Adrenal gland (tissue), 12 donors: ENCODE measurements around the gene EVI5L. TPM values are rescaled to one million over a fixed set of nuclear protein-coding genes. Genes with fewer than 3 reads are reported as not detected.

Source experiments
- DNase-seq, 7 donors: peaks; one replicate each; pipeline ENCODE4 v3.0.0-alpha.2; 2019 to 2020
- H3K27ac ChIP-seq, 5 donors: fragments of 200-600 bp; sonication (generic) in 4 of 5; 1 replicate in 3 of 5; 2 replicates in 2 of 5; pipeline versions ENCODE4 v1.5.1 to v1.8.0; 2016 to 2020; ENCODE audit warnings: mild to moderate bottlenecking in 1 of 5
- H3K27me3 ChIP-seq: fragments of 200-600 bp; 2 replicates; pipeline ENCODE4 v1.8.0; 2021
- H3K36me3 ChIP-seq, 2 donors: fragments of 200-600 bp; replicated peaks in 1 of 2; 1 replicate in 1 of 2; 2 replicates in 1 of 2; pipeline versions ENCODE4 v1.5.1 to v1.8.0; 2018 to 2022
- H3K4me1 ChIP-seq, 2 donors: fragments of 200-600 bp; replicated peaks in 1 of 2; 1 replicate in 1 of 2; 2 replicates in 1 of 2; pipeline versions ENCODE4 v1.5.1 to v1.8.0; 2018 to 2021
- H3K4me3 ChIP-seq, 4 donors: fragments of 200-600 bp; sonication (generic) in 3 of 4; one replicate each; pipeline ENCODE4 v1.5.1; 2016 to 2018
- H3K9me3 ChIP-seq, 3 donors: fragments of 200-600 bp; sonication (generic) in 1 of 3; replicated peaks in 1 of 3; 1 replicate in 2 of 3; 2 replicates in 1 of 3; pipeline versions ENCODE4 v1.5.1 to v1.8.0; 2016 to 2021
- CTCF ChIP-seq, 6 experiments: fragments of 450-650 bp in 4 of 6; fragments of 200-600 bp in 2 of 6; sonication (generic) in 1 of 6; IDR thresholded peaks; 1 replicate in 5 of 6; 2 replicates in 1 of 6; pipeline versions ENCODE4 v1.5.1 to v1.8.0; 2016 to 2021; ENCODE audit warnings: antibody characterized with exemption in 6 of 6, mild to moderate bottlenecking in 2 of 6, moderate library complexity in 1 of 6
- POLR2A ChIP-seq, 2 donors: fragments of 450-650 bp; IDR thresholded peaks; one replicate each; pipeline ENCODE4 v1.6.1; 2017; ENCODE audit warnings: antibody characterized with exemption in 2 of 2, mild to moderate bottlenecking in 2 of 2, moderate library complexity in 1 of 2
- WGBS, 4 donors: extraction: QIAGEN DNeasy Blood & Tissue Kit in 2 of 4; methylation state at CpG; one replicate each; pipeline versions ENCODE4 v1.1.5 to v1.1.7; 2013 to 2017; 5-methylcytosine and 5-hydroxymethylcytosine counted together
- intact Hi-C, 2 donors: fragments of 100-400 bp; cut with DNase I; formaldehyde crosslinking; loops; one replicate each; pipeline versions ENCODE4 v1.14.1 to v1.15.0; 2022 to 2023
- polyA plus RNA-seq, 3 donors: library from polyadenylated mRNA; stranded (reverse); fragments of 200-250 nt in 2 of 3; fragments of 350-450 nt in 1 of 3; fragmentation: Illumina TruSeq in 1 of 3; extraction: RNeasy Lipid Tissue Mini Kit (QIAGEN cat#74804) in 1 of 3; gene quantifications; one replicate each; pipeline ENCODE4 v1.2.3, GENCODE V29; 2013 to 2014
- total RNA-seq, 9 donors: library from RNA; depleted of rRNA in 4 of 9; stranded (reverse); fragments of >200 nt in 4 of 9; fragments of 120-200 nt in 1 of 9; fragmentation: NEBNext Ultra II Directional in 1 of 9; extraction: Animal tissue kit (Norgen Biotek cat#: 25700) in 1 of 9; gene quantifications; one replicate each; pipeline versions ENCODE4 v1.1.0 to v1.2.4, GENCODE V29; 2013 to 2023
- donor health status: healthy with polysubstance abuse.
- donor health status: Bipolar disorder and iron deficiency.
- donor health status: DM: yes; HTN: yes; CAD: no.
- donor health status: DM: no; HTN: no; CAD: no.
- donor health status: DM: no; HTN: no; CAD: no.
- donor health status: DM: yes; HTN: yes; CAD: no.

Gene EVI5L
- total and polyA plus RNA-seq, 12 donors: 8.8 to 22.2 (median 20.5) TPM

GRCh38 chr19:7806234-7806633, 23.8 kb upstream of the EVI5L start:
- Histone ChIP-seq H3K27me3 (no peaks in the 10 kb centered on the region), H3K4me3 (no peak overlapping the region), H3K36me3 (no peaks in the 10 kb centered on the region), H3K9me3 (no peaks in the 10 kb centered on the region), H3K27ac (no peak overlapping the region), H3K4me1 (no peaks in the 10 kb centered on the region)
- intact Hi-C loops: no loop called here
- DNase-seq: no peak
- WGBS, 4 donors: 51 to 67% (median 60%) methylated on average over 3 of the region's 3 CpGs
- TF ChIP-seq POLR2A (IDR thresholded peaks at IDR 0.05): no peak
- no peak for TF ChIP-seq CTCF (IDR thresholded peaks at IDR 0.05)

GRCh38 chr19:7806876-7807275, 23.1 kb upstream of the EVI5L start:
- Histone ChIP-seq H3K4me3 (no peak overlapping the region), H3K4me1 (no peaks in the 10 kb centered on the region), H3K27me3 (no peaks in the 10 kb centered on the region), H3K27ac (no peak overlapping the region), H3K9me3 (no peaks in the 10 kb centered on the region), H3K36me3 (no peaks in the 10 kb centered on the region)
- no peak for DNase-seq
- WGBS, 4 donors: 73 to 83% (median 78%) methylated on average over 4 to 9 of the region's 9 CpGs
- intact Hi-C loops: no loop called here
- TF ChIP-seq POLR2A (IDR thresholded peaks at IDR 0.05): no peak
- no peak for TF ChIP-seq CTCF (IDR thresholded peaks at IDR 0.05)

- TF ChIP-seq CTCF (IDR thresholded peaks at IDR 0.05) (no peak), POLR2A (IDR thresholded peaks at IDR 0.05) (no peak)
- Histone ChIP-seq H3K27ac (no peak overlapping the region), H3K9me3 (no peaks in the 10 kb centered on the region), H3K4me1 (no peaks in the 10 kb centered on the region), H3K36me3 (no peaks in the 10 kb centered on the region), H3K27me3 (no peaks in the 10 kb centered on the region), H3K4me3 (no peak overlapping the region)
- 47 to 72% (median 64%) methylated on average over 5 of the region's 5 CpGs for WGBS, 4 donors
- intact Hi-C loops: no loop called here
- DNase-seq: no peak
These were observed 21.9 kb upstream of the EVI5L start for GRCh38 chr19:7808108-7808507.

GRCh38 chr19:7811989-7812388, 18.0 kb upstream of the EVI5L start:
- Histone ChIP-seq H3K36me3 (no peaks in the 10 kb centered on the region), H3K4me1 (no peaks in the 10 kb centered on the region), H3K27me3 (no peaks in the 10 kb centered on the region), H3K27ac (no peak overlapping the region), H3K4me3 (no peak overlapping the region), H3K9me3 (no peaks in the 10 kb centered on the region)
- intact Hi-C loops: no loop called here
- no peak for TF ChIP-seq POLR2A (IDR thresholded peaks at IDR 0.05)
- no peak for TF ChIP-seq CTCF (IDR thresholded peaks at IDR 0.05)
- DNase-seq: no peak
- 43 to 50% (median 47%) methylated on average over 2 of the region's 2 CpGs for WGBS, 4 donors
